ENCODE measurements around the gene ELFN1. TPM values are rescaled to one million over a fixed set of nuclear protein-coding genes. Genes with fewer than 3 reads are reported as not detected.

ELFN1 gene
- total RNA-seq, 1 experiment from 2014 or later, result 1.3 TPM

DNA sequence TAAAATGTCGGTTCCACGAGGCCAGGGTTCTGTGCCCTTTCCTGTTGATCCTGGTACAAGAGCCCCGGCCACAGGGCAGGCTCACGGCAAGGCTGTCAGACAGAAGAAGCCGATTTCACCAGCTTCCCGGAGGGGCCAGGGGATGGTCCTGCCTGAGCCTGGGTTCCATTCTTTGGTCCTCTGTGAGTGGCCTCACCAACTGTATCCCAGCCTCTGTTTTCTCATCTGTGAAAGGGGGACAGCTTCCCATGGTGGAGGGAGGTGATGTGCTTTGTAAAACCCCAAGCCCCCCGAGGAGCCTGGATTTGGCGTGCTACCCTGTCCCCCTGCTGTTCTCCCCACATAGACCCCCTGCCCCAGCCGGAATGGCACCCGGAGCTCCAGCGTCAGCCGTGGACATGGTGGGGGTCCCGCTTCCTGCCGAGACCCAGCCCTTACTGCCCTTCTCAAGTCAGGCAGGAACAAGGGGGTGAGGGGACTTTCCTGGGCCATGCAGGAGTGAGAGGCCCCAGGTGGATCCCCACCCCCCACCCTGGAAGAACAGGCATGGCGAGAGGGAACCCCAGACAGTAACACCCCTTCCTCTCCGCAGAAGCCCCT is 28.3 kb upstream of the ELFN1 start:
- DNase-seq (ENCODE audit: extremely low read depth, low read depth), result no peak

DNA sequence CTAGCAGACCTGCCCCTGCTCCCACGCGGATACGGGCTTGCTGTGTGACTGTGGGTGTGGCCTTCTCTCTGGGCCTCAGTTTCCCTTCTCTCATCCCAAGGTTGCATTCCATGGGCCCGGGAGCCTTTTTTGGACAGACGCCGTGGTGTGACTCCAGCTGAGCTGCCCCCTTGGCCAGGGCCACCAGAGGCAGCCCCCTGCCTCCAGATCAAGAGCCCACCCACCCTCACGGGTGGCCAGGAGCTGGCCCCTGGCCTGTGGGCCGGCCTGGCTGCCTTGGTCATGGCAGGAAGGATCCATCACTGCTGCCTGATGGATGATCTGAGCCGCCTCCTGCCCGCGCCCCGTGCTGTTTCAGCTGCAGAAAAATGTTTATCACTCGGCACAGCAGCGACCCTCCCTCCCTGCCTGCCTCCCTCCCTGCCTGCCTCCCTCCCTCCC is 27.8 kb upstream of the ELFN1 start:
- no peak for DNase-seq (ENCODE audit: extremely low read depth, low read depth)

DNA sequence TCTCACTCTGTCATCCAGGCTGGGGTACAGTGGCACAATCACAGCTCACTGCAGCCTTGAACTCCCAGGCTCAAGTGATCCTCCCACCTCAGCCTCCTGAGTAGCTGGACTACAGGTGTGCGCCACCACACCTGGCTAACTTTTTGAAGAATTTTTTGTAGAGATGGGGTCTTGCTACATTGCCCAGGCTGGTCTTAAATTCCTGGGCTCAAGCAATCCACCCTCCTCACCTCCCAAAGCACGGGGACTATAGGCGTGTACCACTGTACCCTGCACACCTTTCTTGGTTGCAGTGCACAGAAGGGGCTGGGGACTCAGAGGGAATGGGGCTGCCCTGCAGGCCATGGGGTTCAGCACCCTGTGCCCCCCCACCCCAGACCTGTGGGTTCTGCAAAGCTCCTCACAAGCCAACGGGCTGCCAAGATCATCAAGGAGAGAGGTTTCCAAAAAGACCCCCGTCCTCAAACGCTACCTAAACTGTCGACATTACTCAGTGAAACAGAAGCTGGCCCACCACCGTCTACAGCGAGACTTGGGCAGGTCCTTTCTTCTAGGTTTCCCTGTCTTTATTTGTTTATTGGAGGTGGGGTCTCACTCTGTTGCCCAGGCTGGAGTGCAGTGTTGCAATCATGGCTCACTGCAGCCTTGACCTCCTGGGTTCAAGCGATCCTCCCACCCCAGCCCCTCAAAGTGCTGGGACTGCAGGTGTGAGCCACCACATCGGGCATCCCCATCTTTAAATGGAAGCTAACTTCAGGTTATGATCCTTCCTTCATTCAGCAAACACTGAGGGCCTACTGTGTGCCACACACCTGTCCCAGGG is 26.6 kb upstream of the ELFN1 start:
- DNase-seq (ENCODE audit: extremely low read depth, low read depth), result no peak

DNA sequence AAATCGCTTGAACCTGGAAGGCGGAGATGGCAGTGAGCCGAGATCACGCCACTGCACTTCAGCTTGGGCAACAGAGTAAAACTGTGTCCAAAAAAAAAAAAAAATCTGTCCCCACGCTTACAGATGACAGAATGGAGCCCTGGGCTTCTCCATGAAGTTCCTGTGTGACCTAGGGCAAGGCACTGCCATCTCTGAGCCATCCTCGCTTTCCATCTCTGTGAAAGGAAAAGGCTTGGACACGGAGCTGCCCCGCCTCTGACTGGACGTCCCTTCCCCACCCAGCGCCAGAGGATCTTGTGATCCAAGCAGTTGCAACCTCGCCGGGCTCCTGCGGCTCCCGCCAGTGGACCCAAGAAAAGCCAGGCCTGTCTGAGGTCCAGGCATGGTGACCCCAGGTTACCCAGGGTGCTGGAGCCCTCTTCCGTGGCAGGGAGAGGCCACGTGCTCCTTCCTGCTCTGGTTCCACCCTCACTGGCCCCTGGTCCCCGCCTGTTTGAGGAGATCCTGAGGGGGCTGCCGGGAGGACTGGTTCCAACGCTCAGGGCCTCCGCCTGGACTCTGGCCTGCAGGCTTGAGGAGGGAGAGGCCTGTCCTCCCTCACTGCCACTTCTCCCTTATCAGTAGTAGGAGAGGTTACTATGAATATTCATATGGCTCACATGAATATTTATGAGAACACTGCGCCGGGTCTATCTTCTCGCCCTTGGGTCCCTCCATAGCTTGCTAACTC is 25.6 kb upstream of the ELFN1 start:
- no peak for DNase-seq (ENCODE audit: extremely low read depth, low read depth)

DNA sequence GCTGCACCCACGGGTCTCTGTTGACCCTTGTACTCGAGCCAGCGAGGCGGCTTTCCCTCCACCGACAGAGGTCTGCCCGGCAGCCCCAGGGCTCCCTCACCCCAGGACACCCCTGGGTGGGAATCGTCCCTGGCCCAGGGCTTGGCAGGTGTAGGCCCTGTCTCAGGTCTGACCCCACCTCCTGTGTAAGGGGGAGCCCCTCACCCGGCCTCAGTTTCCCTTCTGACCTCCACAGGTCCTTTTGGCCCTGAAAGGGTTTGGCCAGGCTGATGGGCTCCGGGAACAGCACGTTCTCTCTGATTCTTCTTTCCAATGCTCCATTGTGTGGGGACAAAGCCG is 25.0 kb upstream of the ELFN1 start:
- no peak for DNase-seq (ENCODE audit: extremely low read depth, low read depth)

DNA sequence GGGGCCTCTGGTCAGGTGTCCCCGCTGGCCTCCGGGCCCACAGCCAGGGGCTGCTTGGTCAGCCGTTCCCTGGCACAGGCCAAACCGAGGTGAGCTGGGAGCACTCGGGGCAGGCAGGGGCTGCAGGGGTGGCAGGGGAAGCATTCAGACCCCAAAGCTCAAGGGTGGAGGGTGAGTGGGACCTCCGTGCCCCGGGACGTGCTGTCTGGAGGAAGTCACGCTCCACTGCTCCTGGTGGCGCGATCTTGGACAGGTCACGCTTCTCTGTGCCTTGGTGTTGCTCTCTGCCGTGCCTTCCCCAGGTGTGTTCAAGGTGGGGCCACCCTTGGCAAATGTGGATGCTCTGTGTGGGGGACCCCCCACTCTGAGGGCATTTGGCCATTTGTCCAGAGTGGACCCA is 24.6 kb upstream of the ELFN1 start:
- DNase-seq (ENCODE audit: extremely low read depth, low read depth), result no peak

DNA sequence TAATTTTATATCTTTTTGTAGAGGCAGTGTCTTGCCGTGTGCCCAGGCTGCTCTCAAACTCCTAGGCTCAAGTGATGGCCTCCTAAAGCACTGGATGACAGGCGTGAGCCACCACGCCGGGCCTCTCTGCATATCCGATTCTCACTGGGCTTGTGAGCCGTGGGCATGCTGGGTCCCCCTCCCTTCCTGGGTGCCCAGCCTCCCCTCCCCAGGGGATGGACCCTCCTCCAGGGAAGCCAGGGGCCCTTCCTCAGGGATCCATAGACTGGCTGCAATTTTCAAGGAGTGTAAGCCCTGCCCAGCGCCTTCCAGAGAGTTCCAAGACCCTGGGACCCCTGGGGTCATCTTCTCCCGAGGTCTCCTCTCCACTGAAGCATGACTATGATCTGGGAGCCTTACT is 23.7 kb upstream of the ELFN1 start:
- DNase-seq (ENCODE audit: extremely low read depth, low read depth), result no peak

DNA sequence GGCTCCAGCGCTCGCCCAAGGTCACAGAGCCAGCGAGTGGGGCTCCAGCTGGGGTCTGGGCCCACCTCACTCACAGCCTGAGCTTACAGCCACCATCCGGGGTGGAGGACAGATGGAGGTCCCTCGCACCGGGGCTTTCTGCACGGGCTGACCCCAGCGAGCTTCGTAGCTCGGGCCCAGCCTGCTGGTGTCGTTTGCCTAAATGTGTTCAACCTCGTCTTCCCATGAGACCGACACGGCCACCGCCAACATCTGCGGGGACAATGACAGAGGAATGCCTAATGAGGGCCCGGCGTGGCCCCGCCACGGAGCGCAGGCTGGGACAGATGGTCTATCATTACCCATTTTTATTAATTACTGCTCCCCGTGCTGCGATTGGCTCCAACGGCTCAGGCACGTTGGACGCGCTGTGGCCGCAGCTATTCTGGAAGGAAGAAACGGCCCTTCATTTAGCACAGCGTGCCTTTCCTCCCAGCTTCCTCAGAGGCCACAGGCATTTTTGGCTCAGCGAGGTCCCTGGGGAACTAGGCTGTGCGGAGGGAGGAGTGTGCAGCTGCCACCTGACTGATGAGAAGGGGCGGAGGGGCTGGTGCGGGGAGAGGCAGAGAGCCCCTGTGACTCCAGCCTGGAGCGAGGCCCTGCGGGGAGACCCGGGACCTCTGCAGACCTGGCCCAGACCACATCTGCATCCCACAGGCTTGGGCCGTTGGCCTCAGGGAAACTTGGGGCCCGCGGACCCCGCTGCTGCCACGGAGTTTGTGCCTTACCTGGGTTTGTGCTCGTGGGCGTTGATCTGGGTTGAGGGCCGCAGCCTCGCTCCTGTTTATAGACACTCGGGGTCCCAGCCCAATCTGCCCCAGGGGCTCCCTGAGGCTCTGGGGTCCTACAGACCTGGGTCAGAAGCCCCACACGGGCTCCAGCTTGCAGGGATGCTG is 22.9 kb upstream of the ELFN1 start:
- no peak for DNase-seq (ENCODE audit: extremely low read depth, low read depth)

DNA sequence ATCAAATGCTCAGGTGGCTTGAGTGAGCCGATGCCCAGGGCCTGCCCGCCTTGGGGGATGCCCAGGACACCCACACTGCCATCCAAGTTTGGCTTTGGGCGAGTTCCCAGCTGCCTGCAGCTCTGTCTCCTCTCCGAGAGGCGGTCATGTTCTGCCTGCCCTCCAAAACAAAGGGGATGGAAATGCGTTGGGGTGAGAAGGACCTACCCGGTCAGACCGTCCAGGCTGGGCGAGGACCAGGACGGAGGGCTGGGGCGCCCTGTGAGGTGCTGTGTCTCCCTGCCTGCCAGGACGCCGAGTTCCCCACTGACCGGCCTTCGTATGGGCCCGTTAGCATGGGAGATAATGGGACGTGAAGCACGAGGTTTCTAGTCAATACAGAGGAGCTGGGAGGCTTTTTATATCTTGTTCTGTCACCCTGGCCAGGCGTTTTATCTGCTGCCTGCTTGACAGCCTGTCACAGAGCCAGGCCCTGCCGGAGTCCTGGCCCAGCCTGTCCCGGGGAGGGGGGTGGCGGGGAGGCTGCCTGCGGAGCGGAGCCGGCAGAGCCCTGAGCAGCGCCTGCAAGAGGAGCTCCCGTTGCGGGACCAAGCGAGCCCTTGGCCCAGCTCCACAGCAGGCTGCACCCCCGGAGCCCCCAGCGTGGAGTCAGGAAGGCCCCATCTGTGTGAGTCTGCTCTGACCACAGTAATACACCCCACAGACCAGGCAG is 22.0 kb upstream of the ELFN1 start:
- DNase-seq (ENCODE audit: extremely low read depth, low read depth), result no peak

DNA sequence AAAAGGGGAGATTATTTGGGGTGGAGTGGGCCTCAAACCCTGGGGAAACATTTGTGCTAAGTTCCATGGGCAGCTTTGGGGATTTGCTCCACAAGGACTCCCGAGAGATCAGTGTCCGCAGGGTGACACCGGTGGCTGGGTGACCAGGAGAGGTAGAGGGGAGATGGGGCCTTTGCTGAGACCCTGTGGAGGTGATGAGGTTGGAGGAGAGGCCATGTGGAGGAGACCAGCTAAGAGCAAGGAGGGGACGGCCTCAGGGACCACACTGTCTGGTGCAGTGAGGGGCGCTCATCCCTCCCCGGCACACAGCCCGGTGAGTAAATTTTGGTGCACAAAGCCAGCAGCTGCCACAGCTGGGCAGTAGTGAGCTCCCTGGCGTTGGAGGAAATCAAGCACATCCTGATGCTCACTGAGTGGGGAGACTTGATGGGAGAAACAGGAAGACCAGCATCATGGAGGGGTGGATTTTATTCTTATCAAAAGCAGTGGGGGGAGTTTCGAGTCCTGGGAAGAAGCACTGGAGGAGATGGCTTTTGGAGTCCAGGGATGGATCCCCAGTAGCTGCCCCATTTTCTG is 20.2 kb upstream of the ELFN1 start:
- DNase-seq (ENCODE audit: extremely low read depth, low read depth), result no peak

DNA sequence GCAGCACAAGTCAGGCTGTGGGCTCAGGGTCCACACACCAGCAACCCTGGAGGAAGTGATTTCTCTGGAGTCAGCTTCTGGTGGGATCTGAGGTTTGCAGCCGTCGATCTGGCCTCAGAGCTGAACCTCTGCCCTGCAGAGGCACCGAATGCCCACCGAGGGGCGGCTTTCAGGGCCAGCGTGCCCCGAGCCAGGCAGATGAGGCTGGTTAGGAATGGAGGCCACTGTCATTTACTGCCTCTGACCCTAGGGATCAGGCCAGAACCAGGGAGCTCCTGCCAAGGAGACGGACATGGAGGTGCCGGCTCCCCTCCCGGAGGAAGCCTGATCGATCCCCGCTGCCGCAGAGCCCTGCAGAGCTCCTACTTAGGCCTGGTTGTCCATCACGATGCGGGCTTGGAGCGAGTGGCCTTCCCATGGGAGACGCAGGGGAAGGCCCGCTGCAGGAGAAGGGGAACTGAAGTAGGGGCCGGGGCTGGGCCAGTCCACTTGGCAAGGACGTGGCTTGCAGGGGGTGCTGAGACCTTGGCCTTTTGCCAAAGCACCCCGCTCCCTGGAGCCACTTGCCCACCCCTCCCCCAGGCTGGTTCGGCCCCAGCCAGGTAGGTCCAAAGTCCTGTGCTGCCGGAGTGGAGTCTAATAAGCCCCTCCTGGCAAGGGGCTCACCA is 19.6 kb upstream of the ELFN1 start:
- no peak for DNase-seq (ENCODE audit: extremely low read depth, low read depth)

DNA sequence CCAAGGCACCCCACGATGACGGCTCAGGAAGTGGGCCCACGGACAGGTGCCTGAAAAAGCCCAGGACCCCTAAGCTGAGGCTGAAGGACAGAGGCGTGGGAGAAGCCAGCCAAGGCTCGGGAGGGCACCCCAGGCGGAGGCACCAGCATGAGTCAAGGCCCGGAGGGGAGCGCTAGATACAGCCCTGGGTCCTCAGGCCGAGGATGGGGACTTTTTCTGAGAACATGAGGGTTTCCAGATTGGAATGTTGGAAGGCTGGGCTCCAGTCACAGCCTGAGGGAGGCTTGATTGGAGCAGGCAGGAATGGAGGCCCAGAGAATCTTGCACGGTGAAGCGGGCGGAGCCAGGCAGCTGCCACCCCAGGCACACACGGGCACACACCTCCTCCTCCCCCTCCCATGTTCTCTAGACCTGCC is 19.0 kb upstream of the ELFN1 start:
- DNase-seq (ENCODE audit: extremely low read depth, low read depth), result no peak

DNA sequence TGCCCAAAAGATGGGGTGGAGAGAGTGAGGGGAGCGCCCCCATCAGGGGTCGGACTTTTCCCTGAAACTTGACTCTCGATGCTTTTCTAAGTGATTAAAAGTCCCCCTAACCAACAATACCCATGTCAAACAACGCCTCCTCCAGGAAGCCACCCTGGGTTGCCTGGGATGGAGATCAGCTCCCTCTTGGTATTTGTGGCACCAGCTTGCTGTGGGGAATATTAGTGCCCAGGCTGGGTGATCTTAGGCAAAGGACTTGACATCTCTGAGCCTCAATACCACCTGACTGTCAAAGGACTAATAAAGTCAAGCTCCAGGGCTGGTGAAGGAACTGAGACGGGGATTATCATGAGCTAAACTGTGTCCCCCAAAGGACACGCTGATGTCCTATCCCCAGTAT is 18.2 kb upstream of the ELFN1 start:
- no peak for DNase-seq (ENCODE audit: extremely low read depth, low read depth)

DNA sequence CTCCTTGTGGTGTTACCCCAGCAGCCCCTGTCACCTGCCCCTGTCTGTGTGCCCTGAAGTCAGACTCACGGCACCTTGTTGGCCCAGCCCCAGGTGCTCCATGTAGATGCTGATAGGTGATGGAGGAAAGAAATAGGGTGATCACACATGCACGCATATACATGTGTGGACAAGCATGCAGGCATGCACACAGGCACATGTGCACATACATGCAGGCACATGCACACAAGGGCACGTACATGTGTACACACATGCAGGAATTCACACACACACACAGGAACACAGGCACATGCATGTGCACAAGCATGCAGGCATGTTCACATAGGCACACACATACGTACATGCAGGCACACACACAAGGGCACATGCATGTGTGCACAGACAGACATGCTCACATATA is 16.6 kb upstream of the ELFN1 start:
- DNase-seq (ENCODE audit: extremely low read depth, low read depth), result no peak

DNA sequence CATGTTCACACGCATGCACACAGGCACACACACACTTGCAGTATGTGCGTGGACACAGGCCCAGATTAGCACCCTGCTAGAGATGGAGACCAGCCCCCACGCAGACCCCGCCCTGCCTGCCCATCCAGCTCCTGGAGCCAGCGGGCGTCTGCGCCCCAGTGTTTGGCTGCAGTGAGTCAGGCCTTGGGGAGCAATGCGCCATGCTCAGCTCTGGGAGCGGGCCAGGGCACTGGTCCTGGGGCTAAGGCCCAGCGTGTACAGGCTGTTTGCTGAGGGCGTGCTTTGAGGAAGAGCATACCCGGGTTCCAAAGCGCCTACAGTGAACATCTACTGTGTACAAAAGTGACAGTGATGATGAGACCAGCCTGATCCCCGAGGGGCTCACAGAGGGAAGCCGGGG is 16.0 kb upstream of the ELFN1 start:
- no peak for DNase-seq (ENCODE audit: extremely low read depth, low read depth)

DNA sequence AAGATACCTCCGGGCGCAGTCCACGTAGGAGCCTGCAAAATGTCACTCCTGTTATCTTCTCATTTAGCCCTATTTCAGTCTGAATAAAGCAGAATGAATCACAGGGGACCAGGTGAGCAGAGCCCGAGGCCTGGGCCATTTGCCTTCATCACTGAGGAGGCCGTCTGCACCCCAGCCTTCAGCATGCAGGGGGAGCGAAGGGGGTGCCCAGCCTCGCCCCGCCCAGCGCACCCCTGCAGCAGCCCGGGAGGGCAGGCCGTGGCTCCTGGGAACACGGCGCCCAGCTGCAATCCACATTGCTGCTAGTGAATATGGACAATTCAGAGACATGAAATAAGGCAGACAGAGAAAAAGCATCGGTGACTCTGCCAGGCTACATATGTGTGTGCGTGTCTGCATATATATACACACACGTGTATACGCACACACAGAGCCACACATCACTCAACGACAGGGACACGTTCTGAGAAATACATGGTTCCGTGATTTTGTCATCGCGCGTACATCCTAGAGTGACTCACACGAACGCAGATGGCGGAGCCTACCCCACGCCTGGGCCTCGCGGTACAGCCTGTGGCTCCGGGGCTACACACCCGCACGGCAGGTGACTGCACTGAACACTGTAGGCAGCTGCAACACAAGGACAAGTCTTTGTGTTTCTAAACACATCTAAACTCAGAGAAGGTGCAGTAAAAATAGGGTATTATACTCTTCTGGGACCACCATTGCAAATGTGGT is 15.2 kb upstream of the ELFN1 start:
- DNase-seq (ENCODE audit: extremely low read depth, low read depth), result no peak

DNA sequence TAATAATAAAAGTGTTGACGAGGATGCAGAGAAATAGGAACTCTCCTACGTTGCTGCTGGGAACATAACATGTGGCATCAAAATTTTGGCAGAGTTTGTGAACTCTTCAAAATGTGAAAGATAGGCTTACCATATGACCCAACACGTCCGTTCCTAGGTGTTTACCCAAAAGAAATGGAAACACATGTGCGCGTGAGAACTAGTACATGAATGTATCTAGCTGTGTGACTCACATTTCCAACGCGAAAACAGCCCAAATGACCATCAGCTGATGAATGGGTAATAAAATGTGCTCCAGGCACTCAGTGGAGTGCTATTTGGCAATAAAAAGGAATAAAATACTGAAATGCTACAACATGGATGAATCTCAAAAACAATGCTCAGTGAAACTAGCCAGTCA is 10.4 kb upstream of the ELFN1 start:
- DNase-seq (ENCODE audit: extremely low read depth, low read depth), result no peak

DNA sequence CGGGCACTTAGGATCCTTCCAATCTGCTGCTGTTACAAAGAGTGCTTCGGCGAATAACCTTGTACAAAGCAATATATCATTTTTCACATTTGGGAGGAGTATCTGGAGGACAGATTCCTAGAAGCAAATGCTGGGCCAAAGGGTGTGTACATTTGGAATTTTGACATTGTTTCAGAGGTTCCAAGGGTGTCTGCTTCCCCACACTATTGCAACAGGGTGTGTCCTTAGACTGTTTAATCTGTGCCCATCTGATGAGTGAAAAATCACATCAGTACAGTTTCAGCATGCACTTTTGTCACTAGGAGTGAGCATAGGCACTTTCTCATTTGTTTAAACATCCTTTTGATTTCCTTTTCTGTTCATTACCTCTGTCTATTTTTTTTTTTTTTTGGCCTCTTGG is 8.6 kb upstream of the ELFN1 start:
- no peak for DNase-seq (ENCODE audit: extremely low read depth, low read depth)

DNA sequence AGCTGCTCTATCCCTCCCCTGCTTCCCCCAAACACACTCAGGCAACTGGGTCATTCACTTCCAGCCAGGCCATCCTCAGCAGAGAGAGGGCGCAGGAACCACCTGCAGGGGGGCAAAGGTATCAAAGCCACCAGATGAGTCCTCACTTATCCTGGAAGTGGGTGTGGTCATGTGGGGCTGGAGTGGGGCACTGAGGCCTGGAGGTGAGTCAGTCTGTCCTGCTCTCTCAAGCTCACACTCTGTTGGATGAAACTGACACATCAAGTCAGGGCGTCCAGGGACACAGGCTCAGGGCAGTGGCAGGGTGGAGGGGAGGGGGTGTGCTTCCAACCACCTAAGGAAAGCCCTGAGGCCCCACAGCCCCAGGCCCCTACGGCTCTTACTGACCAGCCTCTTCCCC is 8.0 kb upstream of the ELFN1 start:
- no peak for DNase-seq (ENCODE audit: extremely low read depth, low read depth)

Measured in NCI-H460 (cell line).